GM12875 (cell line): ENCODE data around the gene DNAJC24.

Experiments used
- H3K4me3 ChIP-seq: one replicate; pipeline ENCODE4 v1.5.1; 2011; ENCODE audit warnings: low read depth, low read length, control low read depth
- TF ChIP-seq, protein P1 (sequence below): IDR thresholded peaks from 2 replicates; pipeline ENCODE4 v1.5.1; 2011; ENCODE audit warnings: low read depth, mild to moderate bottlenecking, control low read depth, inconsistent platforms, low read length, moderate library complexity, borderline replicate concordance; ENCODE audit not compliant: insufficient read depth

The DNAJC24 gene

DNA sequence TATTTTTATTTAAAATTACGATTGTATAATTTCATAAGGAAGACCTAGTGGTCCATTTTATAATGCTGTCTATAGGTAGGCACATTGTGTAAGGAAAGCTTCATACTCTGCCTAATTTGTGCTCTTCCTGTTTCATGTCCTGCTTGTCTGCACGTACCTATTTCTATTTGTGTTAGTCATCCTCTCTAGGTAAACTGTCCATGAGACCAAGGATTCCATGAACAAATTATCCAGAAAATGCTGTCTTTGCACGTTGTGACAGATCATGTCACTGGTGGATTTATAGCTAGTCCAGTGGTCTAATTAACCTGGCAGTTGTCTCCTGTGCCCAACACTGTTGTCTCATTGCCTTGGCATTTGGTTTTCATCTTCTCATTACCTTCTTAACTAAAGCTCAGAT lies 44.7 kb downstream of the DNAJC24 start:
- TF ChIP-seq, protein P1, sequence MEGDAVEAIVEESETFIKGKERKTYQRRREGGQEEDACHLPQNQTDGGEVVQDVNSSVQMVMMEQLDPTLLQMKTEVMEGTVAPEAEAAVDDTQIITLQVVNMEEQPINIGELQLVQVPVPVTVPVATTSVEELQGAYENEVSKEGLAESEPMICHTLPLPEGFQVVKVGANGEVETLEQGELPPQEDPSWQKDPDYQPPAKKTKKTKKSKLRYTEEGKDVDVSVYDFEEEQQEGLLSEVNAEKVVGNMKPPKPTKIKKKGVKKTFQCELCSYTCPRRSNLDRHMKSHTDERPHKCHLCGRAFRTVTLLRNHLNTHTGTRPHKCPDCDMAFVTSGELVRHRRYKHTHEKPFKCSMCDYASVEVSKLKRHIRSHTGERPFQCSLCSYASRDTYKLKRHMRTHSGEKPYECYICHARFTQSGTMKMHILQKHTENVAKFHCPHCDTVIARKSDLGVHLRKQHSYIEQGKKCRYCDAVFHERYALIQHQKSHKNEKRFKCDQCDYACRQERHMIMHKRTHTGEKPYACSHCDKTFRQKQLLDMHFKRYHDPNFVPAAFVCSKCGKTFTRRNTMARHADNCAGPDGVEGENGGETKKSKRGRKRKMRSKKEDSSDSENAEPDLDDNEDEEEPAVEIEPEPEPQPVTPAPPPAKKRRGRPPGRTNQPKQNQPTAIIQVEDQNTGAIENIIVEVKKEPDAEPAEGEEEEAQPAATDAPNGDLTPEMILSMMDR = no peak
- no peak overlapping the region for H3K4me3 ChIP-seq

DNA sequence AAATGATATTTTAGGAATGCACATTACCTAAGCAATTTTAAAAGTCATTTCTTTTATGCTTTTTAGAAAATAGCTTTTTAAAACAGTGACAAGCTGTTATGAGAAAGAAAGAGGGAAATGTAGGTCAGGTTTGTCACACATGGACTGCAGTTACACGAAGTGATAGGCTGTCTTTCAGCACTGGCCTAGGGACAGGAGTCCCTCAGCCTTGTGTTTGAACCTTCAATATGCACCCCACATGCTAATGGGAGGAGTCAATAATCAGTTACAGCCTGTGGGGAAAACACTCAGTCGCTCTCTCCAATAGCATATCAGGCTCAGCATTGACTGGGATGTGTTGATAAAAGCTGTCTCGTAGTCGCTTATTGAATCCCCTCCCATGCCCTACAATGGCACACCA lies 45.8 kb downstream of the DNAJC24 start:
- H3K4me3 ChIP-seq = no peak overlapping the region
- TF ChIP-seq, protein P1 = no peak

DNA sequence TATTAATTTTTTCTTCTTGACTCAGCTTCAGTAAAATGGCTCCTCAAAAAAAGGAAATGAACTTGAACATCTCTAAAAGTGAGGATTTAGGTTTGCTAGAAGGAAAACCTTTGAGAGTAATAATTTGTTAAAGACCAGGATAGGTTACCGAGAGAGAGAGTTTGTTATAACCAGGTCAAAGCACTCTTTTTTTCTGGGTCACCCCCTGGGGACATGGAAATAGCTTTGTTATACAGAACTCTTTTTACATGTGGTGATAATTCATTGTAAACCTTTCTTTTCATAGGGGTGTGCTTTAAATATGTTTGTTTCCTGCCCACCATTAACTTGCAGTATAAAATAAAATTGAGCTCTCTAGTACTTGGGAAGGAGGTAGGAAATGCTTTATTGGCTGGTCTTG lies 47.7 kb downstream of the DNAJC24 start:
- TF ChIP-seq, protein P1 = no peak
- H3K4me3 ChIP-seq = no peak overlapping the region

DNA sequence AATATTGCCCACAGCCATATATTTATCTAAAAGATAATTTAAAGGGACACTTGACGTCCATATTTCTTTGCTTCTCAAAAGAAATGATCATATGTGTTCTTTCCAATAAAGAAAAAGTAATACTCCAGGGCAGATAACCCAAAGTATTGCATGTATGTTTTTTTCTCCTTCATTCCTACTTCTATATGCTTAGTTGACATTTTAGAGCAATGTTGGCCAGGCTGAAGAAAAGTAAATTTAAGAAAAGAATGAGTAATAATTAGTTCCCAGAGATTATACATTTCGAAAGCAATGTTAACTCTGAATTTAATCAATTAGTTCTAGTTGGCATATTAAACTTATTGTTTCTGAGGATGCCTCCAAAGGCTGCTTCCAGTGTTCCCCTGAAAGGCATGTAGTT lies 48.2 kb downstream of the DNAJC24 start:
- H3K4me3 ChIP-seq = no peak overlapping the region
- TF ChIP-seq, protein P1 = no peak

DNA sequence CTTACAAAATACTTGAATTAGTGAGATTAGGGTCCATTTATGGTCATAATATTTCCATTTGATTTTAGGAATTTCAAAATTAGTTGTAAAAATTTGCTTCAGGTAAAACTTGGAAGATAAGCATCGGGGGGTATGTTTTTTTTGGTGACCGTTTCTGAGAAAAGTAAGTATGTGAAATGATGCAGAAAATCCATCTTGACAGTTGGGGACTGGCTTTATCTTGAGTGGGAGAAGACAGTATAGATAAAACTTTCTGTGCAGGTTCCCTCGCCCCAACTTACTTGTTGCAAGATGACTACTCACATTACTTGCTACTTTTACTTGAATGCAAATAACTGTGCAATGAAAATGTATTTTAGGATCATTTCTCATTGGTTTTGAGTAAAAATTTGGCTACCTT lies 49.5 kb downstream of the DNAJC24 start:
- TF ChIP-seq, protein P1 = no peak
- no peak overlapping the region for H3K4me3 ChIP-seq

DNA sequence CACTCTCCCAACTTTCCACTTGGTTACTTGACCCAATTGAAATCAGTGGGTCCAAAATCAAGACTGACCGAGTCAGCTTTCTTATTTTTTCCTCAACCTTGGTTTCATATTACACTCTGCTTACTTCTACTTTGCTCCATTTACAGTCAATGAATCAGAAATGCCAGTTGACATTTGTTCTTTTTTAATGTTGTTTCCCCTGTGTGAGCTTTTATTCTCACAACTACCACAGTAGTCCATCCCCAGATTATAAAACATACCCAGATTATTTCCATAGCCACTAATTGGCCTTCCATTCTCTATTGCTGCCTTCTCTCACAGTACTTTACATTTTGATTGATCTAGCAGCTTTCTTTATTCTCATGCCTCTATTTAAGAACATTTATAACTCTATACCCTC lies 50.0 kb downstream of the DNAJC24 start:
- no peak overlapping the region for H3K4me3 ChIP-seq
- TF ChIP-seq, protein P1 = no peak

DNA sequence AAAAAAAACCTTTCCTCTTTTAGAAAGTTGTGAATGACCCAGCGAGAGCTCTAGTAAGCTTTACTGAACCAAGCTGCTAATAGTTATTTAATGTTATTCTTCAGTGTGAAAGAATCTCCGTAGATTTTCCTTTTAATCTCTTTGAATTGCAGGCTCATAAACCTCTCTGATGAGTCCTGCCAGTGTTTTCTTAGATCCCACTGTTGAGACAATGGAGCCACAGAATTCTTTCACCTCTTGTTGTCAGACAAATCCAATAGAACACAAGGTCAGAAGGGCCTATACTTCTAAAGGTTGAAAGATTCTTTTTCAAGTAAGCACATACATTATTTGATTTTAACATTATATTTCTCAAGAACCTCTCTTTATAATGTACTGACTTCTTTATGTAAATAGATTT lies 52.2 kb downstream of the DNAJC24 start:
- H3K4me3 ChIP-seq = no peak overlapping the region
- TF ChIP-seq, protein P1 = no peak
